ENCODE results near the gene ANTKMT. TPM values are rescaled to one million over a fixed set of nuclear protein-coding genes. Genes with fewer than 3 reads are reported as not detected.

ANTKMT gene
- total RNA-seq, 2 donors from 2014 or later: 29.7 to 46.7 TPM

- peak overlapping the region; percentile 71 for H3K4me3 ChIP-seq
- no peak overlapping the region for H3K27ac ChIP-seq
Measured at GRCh38 chr16:728890-729744, 8.2 kb downstream of the ANTKMT start.

GRCh38 chr16:729768-730665 is 9.1 kb downstream of the ANTKMT start:
- ATAC-seq (ENCODE audit: insufficient number of reproducible peaks, low FRiP score, low read depth) (no peak), DNase-seq (ENCODE audit: low spot score) (no peak)
- no peak for TF ChIP-seq CTCF (IDR thresholded peaks at IDR 0.05)
- H3K36me3 ChIP-seq: peaks cover 23% of the 10 kb centered on the region
- no peak overlapping the region for H3K27ac ChIP-seq
- no peak overlapping the region for H3K4me3 ChIP-seq
- no peaks in the 10 kb centered on the region for H3K27me3 ChIP-seq (replicated peaks; ENCODE audit: insufficient read depth)
- H3K4me1 ChIP-seq (ENCODE audit: control insufficient read depth in 1 of 2, low read depth in 2 of 2): peaks cover 11 to 19% of the 10 kb centered on the region in 2 donors
- no peaks in the 10 kb centered on the region for H3K9me3 ChIP-seq

More at GRCh38 chr16:728890-729744, 8.2 kb downstream of the ANTKMT start:
- Histone ChIP-seq H3K4me1 (ENCODE audit: control insufficient read depth in 1 of 2, low read depth in 2 of 2) (peaks cover 11 to 19% of the 10 kb centered on the region in 2 donors), H3K36me3 (peaks cover 17% of the 10 kb centered on the region), H3K9me3 (no peaks in the 10 kb centered on the region), H3K27me3 (replicated peaks; ENCODE audit: insufficient read depth) (no peaks in the 10 kb centered on the region)
- DNase-seq (ENCODE audit: low spot score): no peak
- ATAC-seq (ENCODE audit: insufficient number of reproducible peaks, low FRiP score, low read depth): no peak
- TF ChIP-seq CTCF (IDR thresholded peaks at IDR 0.05): no peak

- Histone ChIP-seq H3K9me3 (no peaks in the 10 kb centered on the region), H3K4me3 (no peak overlapping the region), H3K4me1 (ENCODE audit: control insufficient read depth in 1 of 2, low read depth in 2 of 2) (peaks cover 11 to 19% of the 10 kb centered on the region in 2 donors), H3K36me3 (peaks cover 23% of the 10 kb centered on the region), H3K27me3 (replicated peaks; ENCODE audit: insufficient read depth) (no peaks in the 10 kb centered on the region), H3K27ac (no peak overlapping the region)
- TF ChIP-seq CTCF (IDR thresholded peaks at IDR 0.05): no peak
- no peak for DNase-seq (ENCODE audit: low spot score)
- no peak for ATAC-seq (ENCODE audit: insufficient number of reproducible peaks, low FRiP score, low read depth)
Measured at GRCh38 chr16:730666-731509, 9.9 kb downstream of the ANTKMT start.

GRCh38 chr16:732332-732731 is 11.4 kb downstream of the ANTKMT start:
- TF ChIP-seq CTCF (IDR thresholded peaks at IDR 0.05): no peak
- Histone ChIP-seq H3K36me3 (peaks cover 38% of the 10 kb centered on the region), H3K9me3 (no peaks in the 10 kb centered on the region), H3K4me1 (ENCODE audit: control insufficient read depth in 1 of 2, low read depth in 2 of 2) (peaks cover 9 to 10% of the 10 kb centered on the region in 2 donors), H3K27ac (no peak overlapping the region), H3K4me3 (no peak overlapping the region), H3K27me3 (replicated peaks; ENCODE audit: insufficient read depth) (no peaks in the 10 kb centered on the region)
- ATAC-seq (ENCODE audit: insufficient number of reproducible peaks, low FRiP score, low read depth) (no peak), DNase-seq (ENCODE audit: low spot score) (no peak)
